NOMO-1 treated with dmso at 0.1 percent for 144 hours (cell line): ENCODE measurements around the gene COL21A1.
"Not testable (repeated sequence)": the region's sequence is repeated elsewhere in the genome, so short reads cannot be mapped to it uniquely, and the experiment has no call there.

Source experiments
- DNase-seq: peaks from one replicate; lab custom pipeline; 2025; ENCODE audit not compliant: unreplicated experiment; lab: John Stamatoyannopoulos, UW

COL21A1 gene

GRCh38 chr6:56246881-56247653 lies at the start of gene COL21A1:
Gene COL21A1 (minus strand): TSS chr6:56247580. CDS start chr6:56182618, 64,962 bp downstream.
- no peak for DNase-seq

- DNase-seq, result no peak
Observed at GRCh38 chr6:56293781-56294180, 46.4 kb upstream of the COL21A1 start.

GRCh38 chr6:56292505-56293181 lies 45.3 kb upstream of the COL21A1 start:
- peak; percentile 7 for DNase-seq

GRCh38 chr6:56291302-56291917 lies 44.0 kb upstream of the COL21A1 start:
- DNase-seq, result no peak

- DNase-seq, result no peak
Observed at GRCh38 chr6:56289721-56290120, 42.3 kb upstream of the COL21A1 start.

- DNase-seq, result no peak
Observed at GRCh38 chr6:56288347-56288746, 41.0 kb upstream of the COL21A1 start.

- DNase-seq, result no peak
Observed at GRCh38 chr6:56282391-56282790, 35.0 kb upstream of the COL21A1 start.

GRCh38 chr6:56280126-56280525 lies 32.7 kb upstream of the COL21A1 start:
- DNase-seq, result no peak

GRCh38 chr6:56279331-56280080 lies 32.1 kb upstream of the COL21A1 start:
- no peak for DNase-seq

- DNase-seq, result no peak
Observed at GRCh38 chr6:56278171-56278591, 30.8 kb upstream of the COL21A1 start.

- DNase-seq, result no peak
Observed at GRCh38 chr6:56270812-56271441, 23.5 kb upstream of the COL21A1 start.

- no peak for DNase-seq
Observed at GRCh38 chr6:56268266-56268665, 20.9 kb upstream of the COL21A1 start.

GRCh38 chr6:56266011-56266410 lies 18.6 kb upstream of the COL21A1 start:
- no peak for DNase-seq

GRCh38 chr6:56263596-56264315 lies 16.4 kb upstream of the COL21A1 start:
- no peak for DNase-seq

- DNase-seq, result not testable (repeated sequence)
Observed at GRCh38 chr6:56260593-56260992, 13.2 kb upstream of the COL21A1 start.

GRCh38 chr6:56259234-56260077 lies 12.1 kb upstream of the COL21A1 start:
- no peak for DNase-seq

- no peak for DNase-seq
Observed at GRCh38 chr6:56255349-56255748, 8.0 kb upstream of the COL21A1 start.

GRCh38 chr6:56250266-56250665 lies 2.9 kb upstream of the COL21A1 start:
- no peak for DNase-seq

- DNase-seq, result no peak
Observed at GRCh38 chr6:56247654-56248122, 308 bp upstream of the COL21A1 start.
